Endothelial cell of umbilical vein (primary cell): Measurements from ENCODE around the gene ADH5. TPM values are rescaled to one million over a fixed set of nuclear protein-coding genes. Genes with fewer than 3 reads are reported as not detected.
A peak's percentile ranks its signal among the peaks of the same experiment; 100 is the strongest.

Source experiments
- BruUV-seq: library from RNA; stranded (reverse); fragments of 400-500 nt; replicated peaks from 2 replicates; lab custom pipeline; 2021; lab: Mats Ljungman, UMichigan
- CTCF ChIA-PET: fragments of 300-600, 350-600 bp; sonication (Branson Sonifier 250); formaldehyde crosslinking; loops from one replicate; lab custom pipeline; 2021; ENCODE audit warnings: antibody characterized with exemption, inconsistent platforms; lab: Charles Lee
- POLR2A ChIA-PET: fragments of 300-600, 350-600 bp; sonication (Branson Sonifier 250); formaldehyde crosslinking; loops from one replicate; lab custom pipeline; 2021; ENCODE audit warnings: antibody characterized with exemption, inconsistent platforms; lab: Charles Lee
- DNase-seq: peaks from one replicate; pipeline ENCODE4 v3.0.0-alpha.2; 2011; ENCODE audit warnings: low read depth, low spot score
- FAIRE-seq: peaks from 2 replicates; lab custom pipeline; 2011; peaks lifted over from hg19 to GRCh38; lab: Jason Lieb, UNC
- H2AFZ ChIP-seq: 2 replicates; pipeline ENCODE4 v1.6.0; 2012; ENCODE audit warnings: low read depth, low read length, control low read depth, inconsistent platforms
- H3K27ac ChIP-seq: 2 replicates; pipeline ENCODE4 v1.5.1; 2011; ENCODE audit warnings: low read depth, mild to moderate bottlenecking, control low read depth, low read length, moderate library complexity; ENCODE audit not compliant: insufficient read depth
- H3K27me3 ChIP-seq, 2 experiments: 2 replicates each; pipeline versions ENCODE4 v1.6.0 to v1.6.1; 2011; ENCODE audit warnings: low read length in 2 of 2, mixed read lengths in 1 of 2; ENCODE audit not compliant: control insufficient read depth in 2 of 2, insufficient read depth in 2 of 2
- H3K36me3 ChIP-seq, 2 experiments: 2 replicates in 1 of 2; 3 replicates in 1 of 2; pipeline ENCODE4 v1.5.1; 2011; ENCODE audit warnings: low read length in 2 of 2, mild to moderate bottlenecking in 1 of 2, moderate library complexity in 1 of 2; ENCODE audit not compliant: control insufficient read depth in 2 of 2, insufficient read depth in 2 of 2; ENCODE audit errors: extremely low read depth in 1 of 2
- H3K4me1 ChIP-seq: 3 replicates; pipeline ENCODE4 v1.5.1; 2011; ENCODE audit warnings: mild to moderate bottlenecking, low read length; ENCODE audit not compliant: control insufficient read depth, insufficient read depth; ENCODE audit errors: extremely low read depth
- H3K4me2 ChIP-seq: 2 replicates; pipeline ENCODE4 v1.6.1; 2011; ENCODE audit warnings: low read length, control low read depth, mixed read lengths; ENCODE audit not compliant: insufficient read depth
- H3K4me3 ChIP-seq, 3 experiments: fragments of 200-600 bp in 1 of 3; sonication (generic), shearing (Covaris generic) in 1 of 3; replicated peaks in 1 of 3; 2 replicates each; pipeline ENCODE4 v1.5.1; 2011 to 2016; ENCODE audit warnings: control low read depth in 3 of 3, low read length in 3 of 3, mild to moderate bottlenecking in 2 of 3, inconsistent platforms in 1 of 3, low read depth in 1 of 3, moderate library complexity in 1 of 3; ENCODE audit not compliant: insufficient read depth in 1 of 3
- H3K79me2 ChIP-seq: 2 replicates; pipeline ENCODE4 v1.6.0; 2012; ENCODE audit warnings: low read length, inconsistent platforms; ENCODE audit not compliant: control insufficient read depth, insufficient read depth
- H3K9ac ChIP-seq: replicated peaks from 2 replicates; pipeline ENCODE3; 2011; ENCODE audit warnings: low read length, control low read depth; ENCODE audit not compliant: insufficient read depth; ENCODE audit errors: extremely low read depth
- H3K9me1 ChIP-seq: replicated peaks from 3 replicates; pipeline ENCODE4 v1.6.0; 2011; ENCODE audit warnings: mild to moderate bottlenecking, low read length; ENCODE audit not compliant: control insufficient read depth, insufficient read depth; ENCODE audit errors: extremely low read depth
- H3K9me3 ChIP-seq: replicated peaks from 2 replicates; pipeline ENCODE4 v1.5.1; 2012; ENCODE audit warnings: low read length, inconsistent platforms; ENCODE audit not compliant: control insufficient read depth, insufficient read depth
- H4K20me1 ChIP-seq: replicated peaks from 2 replicates; pipeline ENCODE3; 2011; ENCODE audit warnings: mild to moderate bottlenecking, low read length; ENCODE audit not compliant: control insufficient read depth, insufficient read depth; ENCODE audit errors: extremely low read depth
- CTCF ChIP-seq, 2 donors: IDR thresholded peaks; 1 replicate in 1 of 2; 2 replicates in 1 of 2; pipeline ENCODE4 v1.5.1; 2011; ENCODE audit warnings: low read length in 2 of 2, mild to moderate bottlenecking in 2 of 2, moderate library complexity in 2 of 2, control low read depth in 1 of 2, inconsistent platforms in 1 of 2, low read depth in 1 of 2; ENCODE audit not compliant: insufficient read depth in 1 of 2; ENCODE audit errors: extremely low read depth in 1 of 2
- EZH2 ChIP-seq: IDR thresholded peaks from 2 replicates; pipeline ENCODE4 v1.6.1; 2012; ENCODE audit warnings: borderline replicate concordance, low read depth, mild to moderate bottlenecking, moderate library complexity, low read length, inconsistent platforms; ENCODE audit not compliant: severe bottlenecking
- FOS ChIP-seq: IDR thresholded peaks from 2 replicates; pipeline ENCODE4 v1.6.1; 2011; ENCODE audit warnings: mild to moderate bottlenecking, low read length, moderate library complexity, borderline replicate concordance; ENCODE audit not compliant: insufficient read depth
- GATA2 ChIP-seq: IDR thresholded peaks from 2 replicates; pipeline ENCODE4 v1.7.0; 2011; ENCODE audit warnings: low read depth, mild to moderate bottlenecking, moderate library complexity, mixed read lengths, low read length; ENCODE audit not compliant: insufficient read length, insufficient read depth
- JUN ChIP-seq: IDR thresholded peaks from 2 replicates; pipeline ENCODE4 v1.6.1; 2011; ENCODE audit warnings: borderline replicate concordance, low read depth; ENCODE audit not compliant: insufficient read length, insufficient read depth
- MYC ChIP-seq: IDR thresholded peaks from one replicate; pipeline ENCODE4 v1.6.1; 2011; ENCODE audit warnings: mild to moderate bottlenecking, low read depth, low read length
- POLR2A ChIP-seq: IDR thresholded peaks from 2 replicates; pipeline ENCODE4 v1.6.1; 2012; ENCODE audit warnings: low read depth, mild to moderate bottlenecking, control low read depth, low read length
- POLR2AphosphoS5 ChIP-seq: IDR thresholded peaks from 2 replicates; pipeline ENCODE4 v1.6.1; 2012; ENCODE audit warnings: low read depth, mild to moderate bottlenecking, control low read depth, low read length, moderate library complexity; ENCODE audit not compliant: insufficient read depth
- dilution Hi-C: fragments of 300-500 bp; cut with MboI; formaldehyde crosslinking; loops from one replicate; pipeline ENCODE4 v1.15.0; 2019; ENCODE audit warnings: low sequenced_read_pairs; ENCODE audit not compliant: extremely low pct_ligation_motif_present
- intact Hi-C: fragments of 100-400 bp; cut with micrococcal nuclease; formaldehyde crosslinking; loops from one replicate; pipeline ENCODE4 v1.10.0; 2022
- polyA plus RNA-seq, 4 experiments: library from polyadenylated mRNA; depleted of rRNA in 3 of 4; stranded (reverse) in 3 of 4; unstranded in 1 of 4; fragments of >200 nt; gene quantifications; 2 replicates each; pipeline versions ENCODE4 v1.2.1 to v1.2.3, GENCODE V29; 2011 to 2012; ENCODE audit warnings: missing spikeins in 1 of 4
- total RNA-seq: library from RNA; stranded (reverse); gene quantifications from 2 replicates; pipeline ENCODE4 v1.2.3, GENCODE V29; 2021
- TF ChIP-seq, protein P1 (sequence below): IDR thresholded peaks from 2 replicates; pipeline ENCODE4 v1.6.1; 2011; ENCODE audit not compliant: insufficient read depth, insufficient read length

The ADH5 gene
- total and polyA plus RNA-seq, 2 donors (not counting 3 experiments of a cell fraction or from before 2014, with no cell fraction given), result 89.2 to 101 TPM

- Histone ChIP-seq H3K27ac (peak overlapping the region; percentile 56), H3K9me3 (no peaks in the 10 kb centered on the region), H3K4me3 (no peak overlapping the region), H3K27me3 (no peaks in the 10 kb centered on the region), H3K9me1 (no peaks in the 10 kb centered on the region), H4K20me1 (no peaks in the 10 kb centered on the region), H3K79me2 (no peaks in the 10 kb centered on the region), H3K9ac (peak overlapping the region; percentile 1), H3K4me2 (peak overlapping the region; percentile 40), H2AFZ (no peak overlapping the region), H3K4me1 (peaks cover 23% of the 10 kb centered on the region), H3K36me3 (peaks cover 3 to 5% of the 10 kb centered on the region in 2 experiments)
- BruUV-seq, result no TSS peak
- FAIRE-seq, result no peak
- POLR2A ChIA-PET, result no interaction called here
- intact Hi-C loops (loop anchor here (5.0 kb wide), 1 partner anchor 907 kb away; no protein-coding TSS in a partner anchor), dilution Hi-C loops (no loop called here)
- no peak for DNase-seq
- TF ChIP-seq POLR2AphosphoS5 (no peak), EZH2 (no peak), GATA2 (no peak), POLR2A (no peak), FOS (no peak), MYC (no peak), CTCF (IDR thresholded peaks at IDR 0.05; ENCODE audit: extremely low read depth in 1 of 2, insufficient read depth in 1 of 2, low read depth in 1 of 2, low read length in 2 of 2) (no peak), JUN (no peak)
- TF ChIP-seq, protein P1, sequence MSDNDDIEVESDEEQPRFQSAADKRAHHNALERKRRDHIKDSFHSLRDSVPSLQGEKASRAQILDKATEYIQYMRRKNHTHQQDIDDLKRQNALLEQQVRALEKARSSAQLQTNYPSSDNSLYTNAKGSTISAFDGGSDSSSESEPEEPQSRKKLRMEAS, result no peak
- CTCF ChIA-PET, result interaction anchor here (0.8 to 1.4 kb wide), 2 partner anchors 8 to 64 kb away, joined by 3 to 5 read pairs; partner anchors contain the start of gene METAP1
These were observed 29.0 kb downstream of the ADH5 start for GRCh38 chr4:99059550-99059949.
